Measurements from ENCODE around the gene SEC23B. TPM values are rescaled to one million over a fixed set of nuclear protein-coding genes. Genes with fewer than 3 reads are reported as not detected.

SEC23B gene
- total and polyA plus RNA-seq, 2 of the 13 experiments (the other 11 are each of a cell fraction or from before 2014, with no cell fraction given), result 114 to 120 TPM

- TF ChIP-seq, protein P1, sequence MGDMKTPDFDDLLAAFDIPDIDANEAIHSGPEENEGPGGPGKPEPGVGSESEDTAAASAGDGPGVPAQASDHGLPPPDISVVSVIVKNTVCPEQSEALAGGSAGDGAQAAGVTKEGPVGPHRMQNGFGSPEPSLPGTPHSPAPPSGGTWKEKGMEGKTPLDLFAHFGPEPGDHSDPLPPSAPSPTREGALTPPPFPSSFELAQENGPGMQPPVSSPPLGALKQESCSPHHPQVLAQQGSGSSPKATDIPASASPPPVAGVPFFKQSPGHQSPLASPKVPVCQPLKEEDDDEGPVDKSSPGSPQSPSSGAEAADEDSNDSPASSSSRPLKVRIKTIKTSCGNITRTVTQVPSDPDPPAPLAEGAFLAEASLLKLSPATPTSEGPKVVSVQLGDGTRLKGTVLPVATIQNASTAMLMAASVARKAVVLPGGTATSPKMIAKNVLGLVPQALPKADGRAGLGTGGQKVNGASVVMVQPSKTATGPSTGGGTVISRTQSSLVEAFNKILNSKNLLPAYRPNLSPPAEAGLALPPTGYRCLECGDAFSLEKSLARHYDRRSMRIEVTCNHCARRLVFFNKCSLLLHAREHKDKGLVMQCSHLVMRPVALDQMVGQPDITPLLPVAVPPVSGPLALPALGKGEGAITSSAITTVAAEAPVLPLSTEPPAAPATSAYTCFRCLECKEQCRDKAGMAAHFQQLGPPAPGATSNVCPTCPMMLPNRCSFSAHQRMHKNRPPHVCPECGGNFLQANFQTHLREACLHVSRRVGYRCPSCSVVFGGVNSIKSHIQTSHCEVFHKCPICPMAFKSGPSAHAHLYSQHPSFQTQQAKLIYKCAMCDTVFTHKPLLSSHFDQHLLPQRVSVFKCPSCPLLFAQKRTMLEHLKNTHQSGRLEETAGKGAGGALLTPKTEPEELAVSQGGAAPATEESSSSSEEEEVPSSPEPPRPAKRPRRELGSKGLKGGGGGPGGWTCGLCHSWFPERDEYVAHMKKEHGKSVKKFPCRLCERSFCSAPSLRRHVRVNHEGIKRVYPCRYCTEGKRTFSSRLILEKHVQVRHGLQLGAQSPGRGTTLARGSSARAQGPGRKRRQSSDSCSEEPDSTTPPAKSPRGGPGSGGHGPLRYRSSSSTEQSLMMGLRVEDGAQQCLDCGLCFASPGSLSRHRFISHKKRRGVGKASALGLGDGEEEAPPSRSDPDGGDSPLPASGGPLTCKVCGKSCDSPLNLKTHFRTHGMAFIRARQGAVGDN (CRISPR knock-in tag; IDR thresholded peaks at IDR 0.05), result peak; percentile 92
- no peak for TF ChIP-seq CEBPB (IDR thresholded peaks at IDR 0.05; ENCODE audit: borderline replicate concordance, low read depth, low read length)
- no peak; the same call in 1 of the 2 replicates for TF ChIP-seq SATB2 (CRISPR knock-in tag; IDR thresholded peaks at IDR 0.05)
- TF ChIP-seq RFXANK (CRISPR knock-in tag; IDR thresholded peaks at IDR 0.05), result 0 out of 2 replicates have a peak, but pooled peaks have one; percentile 3
- TF ChIP-seq ZNF292 (CRISPR knock-in tag; IDR thresholded peaks at IDR 0.05; ENCODE audit: borderline replicate concordance, low read depth), result no peak
- peak; percentile 31 for TF ChIP-seq ZNF564 (CRISPR knock-in tag; IDR thresholded peaks at IDR 0.05)
- 0 out of 2 replicates have a peak, but pooled peaks have one; percentile 73 for TF ChIP-seq ZNF180 (CRISPR knock-in tag; IDR thresholded peaks at IDR 0.05; ENCODE audit: borderline replicate concordance, low read depth)
- no peak for TF ChIP-seq PAWR (CRISPR knock-in tag; IDR thresholded peaks at IDR 0.05; ENCODE audit: borderline replicate concordance)
- TF ChIP-seq, protein P2, sequence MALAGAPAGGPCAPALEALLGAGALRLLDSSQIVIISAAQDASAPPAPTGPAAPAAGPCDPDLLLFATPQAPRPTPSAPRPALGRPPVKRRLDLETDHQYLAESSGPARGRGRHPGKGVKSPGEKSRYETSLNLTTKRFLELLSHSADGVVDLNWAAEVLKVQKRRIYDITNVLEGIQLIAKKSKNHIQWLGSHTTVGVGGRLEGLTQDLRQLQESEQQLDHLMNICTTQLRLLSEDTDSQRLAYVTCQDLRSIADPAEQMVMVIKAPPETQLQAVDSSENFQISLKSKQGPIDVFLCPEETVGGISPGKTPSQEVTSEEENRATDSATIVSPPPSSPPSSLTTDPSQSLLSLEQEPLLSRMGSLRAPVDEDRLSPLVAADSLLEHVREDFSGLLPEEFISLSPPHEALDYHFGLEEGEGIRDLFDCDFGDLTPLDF (CRISPR knock-in tag; IDR thresholded peaks at IDR 0.05), result peak; percentile 51
- TF ChIP-seq NFYC (CRISPR knock-in tag; IDR thresholded peaks at IDR 0.05), result 0 out of 2 replicates have a peak, but pooled peaks have one; percentile 21
- peak; percentile 88 for TF ChIP-seq NR2C2 (CRISPR knock-in tag; IDR thresholded peaks at IDR 0.05; ENCODE audit: borderline replicate concordance)
- peak; percentile 80; the same call in 1 of the 2 replicates for TF ChIP-seq ZFP90 (CRISPR knock-in tag; IDR thresholded peaks at IDR 0.05; ENCODE audit: borderline replicate concordance)
- no peak for TF ChIP-seq ZNF432 (CRISPR knock-in tag; IDR thresholded peaks at IDR 0.05; ENCODE audit: borderline replicate concordance)
- TF ChIP-seq YEATS4 (CRISPR knock-in tag; IDR thresholded peaks at IDR 0.05; ENCODE audit: borderline replicate concordance), result peak; percentile 98
- TF ChIP-seq RBAK (CRISPR knock-in tag; IDR thresholded peaks at IDR 0.05), result 0 out of 2 replicates have a peak, but pooled peaks have one; percentile 42
- TF ChIP-seq, protein P3, sequence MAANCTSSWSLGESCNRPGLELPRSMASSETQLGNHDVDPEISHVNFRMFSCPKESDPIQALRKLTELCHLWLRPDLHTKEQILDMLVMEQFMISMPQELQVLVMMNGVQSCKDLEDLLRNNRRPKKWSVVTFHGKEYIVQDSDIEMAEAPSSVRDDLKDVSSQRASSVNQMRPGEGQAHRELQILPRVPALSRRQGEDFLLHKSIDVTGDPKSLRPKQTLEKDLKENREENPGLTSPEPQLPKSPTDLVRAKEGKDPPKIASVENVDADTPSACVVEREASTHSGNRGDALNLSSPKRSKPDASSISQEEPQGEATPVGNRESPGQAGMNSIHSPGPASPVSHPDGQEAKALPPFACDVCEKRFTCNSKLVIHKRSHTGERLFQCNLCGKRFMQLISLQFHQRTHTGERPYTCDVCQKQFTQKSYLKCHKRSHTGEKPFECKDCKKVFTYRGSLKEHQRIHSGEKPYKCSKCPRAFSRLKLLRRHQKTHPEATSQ (CRISPR knock-in tag; IDR thresholded peaks at IDR 0.05; ENCODE audit: borderline replicate concordance), result peak; percentile 83
- peak; percentile 34 for TF ChIP-seq ZNF18 (CRISPR knock-in tag; IDR thresholded peaks at IDR 0.05; ENCODE audit: insufficient replicate concordance)
- no peak; the same call in 1 of the 2 replicates for TF ChIP-seq ZNF441 (CRISPR knock-in tag; IDR thresholded peaks at IDR 0.05; ENCODE audit: borderline replicate concordance)
These were observed 80.2 kb downstream of the SEC23B start, which contains the start of gene DTD1 (continued) for GRCh38 chr20:18587665-18588573.
